GM23338 (cell line): ENCODE measurements around the gene DHRS4. TPM values are rescaled to one million over a fixed set of nuclear protein-coding genes. Genes with fewer than 3 reads are reported as not detected.
A peak's percentile ranks its signal among the peaks of the same experiment; 100 is the strongest.
"Not testable (repeated sequence)": the region's sequence is repeated elsewhere in the genome, so short reads cannot be mapped to it uniquely, and the experiment has no call there.

Source experiments
- ATAC-seq: fragments of 200-7000 bp; cut with Tn5 transposase; 3 replicates; pipeline ENCODE4 v1.9.1; 2020
- DNase-seq: peaks from one replicate; pipeline ENCODE4 v3.0.0-alpha.2; 2015; ENCODE audit warnings: low spot score
- H2AFZ ChIP-seq: fragments of 200-600 bp; sonication (generic); 2 replicates; pipeline ENCODE4 v1.8.0; 2016; ENCODE audit warnings: antibody characterized with exemption, mild to moderate bottlenecking, moderate library complexity
- H3F3A ChIP-seq: fragments of 200-600 bp; sonication (generic); replicated peaks from 2 replicates; pipeline ENCODE4 v1.8.0; 2017; ENCODE audit warnings: antibody characterized with exemption, mixed run types, low read depth
- H3K27ac ChIP-seq: fragments of 200-600 bp; sonication (generic); 2 replicates; pipeline ENCODE4 v1.6.1; 2016; ENCODE audit warnings: low read depth
- H3K27me3 ChIP-seq: fragments of 200-600 bp; sonication (generic); 2 replicates; pipeline ENCODE4 v1.8.0; 2016; ENCODE audit warnings: mild to moderate bottlenecking, mixed run types, moderate library complexity; ENCODE audit not compliant: insufficient read depth
- H3K36me3 ChIP-seq: fragments of 200-600 bp; sonication (generic); 2 replicates; pipeline ENCODE4 v1.8.0; 2016; ENCODE audit warnings: mild to moderate bottlenecking; ENCODE audit not compliant: insufficient read depth
- H3K4me1 ChIP-seq: fragments of 200-600 bp; sonication (generic); 2 replicates; pipeline ENCODE4 v1.8.0; 2016; ENCODE audit warnings: mild to moderate bottlenecking, moderate library complexity; ENCODE audit not compliant: insufficient read depth
- H3K4me2 ChIP-seq: fragments of 200-600 bp; sonication (generic); 2 replicates; pipeline ENCODE4 v1.7.1; 2017; ENCODE audit warnings: mixed run types
- H3K4me3 ChIP-seq: fragments of 200-600 bp; sonication (generic); 2 replicates; pipeline ENCODE4 v1.6.1; 2016; ENCODE audit warnings: mixed run types
- H3K79me2 ChIP-seq: fragments of 200-600 bp; sonication (generic); replicated peaks from 2 replicates; pipeline ENCODE4 v1.8.0; 2017; ENCODE audit warnings: mild to moderate bottlenecking; ENCODE audit not compliant: insufficient read depth
- H3K9me2 ChIP-seq: fragments of 200-600 bp; sonication (generic); 2 replicates; pipeline ENCODE4 v1.8.0; 2017; ENCODE audit not compliant: insufficient read depth
- H4K20me1 ChIP-seq: fragments of 200-600 bp; sonication (generic); replicated peaks from 2 replicates; pipeline ENCODE4 v1.8.0; 2017; ENCODE audit warnings: mild to moderate bottlenecking; ENCODE audit not compliant: insufficient read depth
- H3K27ac Mint-ChIP-seq: 2 replicates; pipeline ENCODE4 v1.8.0; 2020; ENCODE audit warnings: inconsistent platforms, mild to moderate bottlenecking, moderate library complexity, mixed read lengths
- H3K27me3 Mint-ChIP-seq: 3 replicates; pipeline ENCODE4 v1.8.0; 2022; ENCODE audit warnings: low read depth, mild to moderate bottlenecking, moderate library complexity, mixed read lengths, inconsistent platforms; ENCODE audit not compliant: insufficient read depth, poor library complexity
- H3K36me3 Mint-ChIP-seq: 3 replicates; pipeline ENCODE4 v1.8.0; 2021; ENCODE audit warnings: low read depth, mild to moderate bottlenecking, inconsistent platforms, moderate library complexity, mixed read lengths
- H3K4me1 Mint-ChIP-seq: 3 replicates; pipeline ENCODE4 v1.8.0; 2020; ENCODE audit warnings: mild to moderate bottlenecking, inconsistent platforms, mixed read lengths
- H3K4me3 Mint-ChIP-seq: 3 replicates; pipeline ENCODE4 v1.8.0; 2021; ENCODE audit warnings: moderate library complexity, mild to moderate bottlenecking, inconsistent platforms, mixed read lengths
- H3K9me3 Mint-ChIP-seq: 3 replicates; pipeline ENCODE4 v1.8.0; 2020; ENCODE audit warnings: moderate library complexity, mild to moderate bottlenecking, inconsistent platforms, mixed read lengths
- polyA plus RNA-seq: library from polyadenylated mRNA; unstranded; fragments of >200 nt; fragmentation: Nextera tagmentation; extraction: Ambion mirVana; gene quantifications from 2 replicates; pipeline ENCODE4 v1.2.1, GENCODE V29; 2016
- total RNA-seq: library from RNA; depleted of rRNA; stranded (reverse); fragments of >200 nt; shearing (Covaris generic); gene quantifications from 2 replicates; pipeline ENCODE4 v1.2.3, GENCODE V29; 2014
- TF ChIP-seq, protein P1 (sequence below), 2 experiments: fragments of 200-600 bp in 1 of 2; sonication (generic) in 1 of 2; conservative IDR thresholded peaks; 2 replicates each; pipeline versions ENCODE4 v1.5.1 to v1.6.1; 2016 to 2017; ENCODE audit warnings: antibody characterized with exemption in 2 of 2, low read depth in 2 of 2, mild to moderate bottlenecking in 2 of 2, moderate library complexity in 1 of 2
- TF ChIP-seq, protein P2 (sequence below): fragments of 250-450 bp; sonication (Bioruptor Pico); IDR thresholded peaks from 2 replicates; pipeline ENCODE4 v1.5.0; 2020; ENCODE audit warnings: mild to moderate bottlenecking, moderate library complexity

DHRS4 gene
- total and polyA plus RNA-seq, 2 experiments from 2014 or later, result 16.6 to 18.4 TPM

DNA sequence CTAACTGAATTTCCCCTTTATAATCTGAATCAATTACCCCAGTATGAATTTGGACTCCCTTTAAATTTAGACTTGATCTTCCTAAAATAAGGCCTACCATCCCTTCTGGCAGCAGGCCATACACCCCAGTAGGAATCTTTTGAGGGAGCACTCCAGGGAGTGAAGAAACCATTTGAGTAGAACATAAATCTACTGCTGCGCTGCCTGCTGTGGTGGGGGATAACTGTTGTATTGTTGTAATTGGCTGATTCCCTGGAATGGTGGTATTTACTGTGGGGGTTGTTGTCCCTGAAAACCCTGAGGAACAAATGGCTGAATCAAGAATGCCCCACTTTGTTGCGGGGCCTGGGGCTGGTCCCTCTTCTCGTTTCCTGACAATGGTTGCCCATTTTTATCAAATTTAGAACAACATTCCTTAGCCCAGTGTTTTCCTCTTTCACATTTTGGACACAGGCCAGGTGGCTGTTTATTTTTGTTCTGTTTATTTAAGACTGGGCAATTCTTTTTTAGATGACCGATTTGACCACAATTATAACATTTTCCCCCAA is 59.2 kb downstream of the DHRS4 start:
- H3K4me3 Mint-ChIP-seq, H3K27me3 Mint-ChIP-seq: not testable (repeated sequence)

DNA sequence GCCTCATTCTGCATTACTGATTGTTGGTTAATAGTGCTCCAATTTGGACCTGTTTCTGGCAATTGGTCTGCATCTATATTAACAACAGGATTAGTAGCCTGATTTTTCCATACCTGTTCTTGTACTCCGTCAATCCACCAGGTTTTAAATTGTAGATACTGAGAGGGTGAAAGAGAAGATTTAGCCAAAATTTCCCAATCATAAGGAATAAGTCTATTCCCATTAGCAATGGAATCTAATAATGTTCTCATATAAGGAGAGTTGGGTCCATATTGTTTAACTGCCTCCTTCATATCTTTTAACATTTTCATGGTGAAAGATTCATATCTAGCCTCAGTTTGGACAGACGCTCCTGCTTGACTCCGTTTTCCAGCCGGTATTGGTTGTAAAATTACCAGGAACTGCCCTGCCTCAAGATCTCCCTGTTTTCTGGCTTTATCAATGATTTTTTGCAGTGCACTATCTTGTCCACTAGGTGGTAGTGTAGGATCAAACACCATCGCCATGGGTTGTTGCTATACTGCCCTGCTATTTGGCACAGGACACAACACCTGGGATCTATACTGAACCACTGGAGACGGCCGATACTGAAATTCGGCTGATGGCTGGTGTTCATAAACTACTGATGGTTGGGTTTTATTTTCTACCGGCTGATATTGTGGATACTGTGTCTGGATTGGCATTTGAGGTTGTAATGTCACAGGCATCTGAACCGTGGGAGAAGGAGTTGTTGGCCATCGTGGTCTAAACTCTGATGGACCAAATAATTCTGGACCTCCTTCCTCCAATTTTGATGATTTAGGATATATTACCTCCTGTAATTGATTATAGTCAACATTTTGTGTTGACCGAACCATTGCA is 60.3 kb downstream of the DHRS4 start:
- H3K4me1 Mint-ChIP-seq, result peaks cover 5% of the 10 kb centered on the region; the same call in 2 of the 3 replicates
- DNase-seq (peak; percentile 89), ATAC-seq (peak; percentile 97)
- H3K27ac Mint-ChIP-seq, result no peak overlapping the region
- no peaks in the 10 kb centered on the region for H4K20me1 ChIP-seq
- no peaks in the 10 kb centered on the region for H3K36me3 Mint-ChIP-seq
- no peaks in the 10 kb centered on the region for H3K9me2 ChIP-seq
- no peaks in the 10 kb centered on the region for H3K4me1 ChIP-seq
- TF ChIP-seq, protein P1, sequence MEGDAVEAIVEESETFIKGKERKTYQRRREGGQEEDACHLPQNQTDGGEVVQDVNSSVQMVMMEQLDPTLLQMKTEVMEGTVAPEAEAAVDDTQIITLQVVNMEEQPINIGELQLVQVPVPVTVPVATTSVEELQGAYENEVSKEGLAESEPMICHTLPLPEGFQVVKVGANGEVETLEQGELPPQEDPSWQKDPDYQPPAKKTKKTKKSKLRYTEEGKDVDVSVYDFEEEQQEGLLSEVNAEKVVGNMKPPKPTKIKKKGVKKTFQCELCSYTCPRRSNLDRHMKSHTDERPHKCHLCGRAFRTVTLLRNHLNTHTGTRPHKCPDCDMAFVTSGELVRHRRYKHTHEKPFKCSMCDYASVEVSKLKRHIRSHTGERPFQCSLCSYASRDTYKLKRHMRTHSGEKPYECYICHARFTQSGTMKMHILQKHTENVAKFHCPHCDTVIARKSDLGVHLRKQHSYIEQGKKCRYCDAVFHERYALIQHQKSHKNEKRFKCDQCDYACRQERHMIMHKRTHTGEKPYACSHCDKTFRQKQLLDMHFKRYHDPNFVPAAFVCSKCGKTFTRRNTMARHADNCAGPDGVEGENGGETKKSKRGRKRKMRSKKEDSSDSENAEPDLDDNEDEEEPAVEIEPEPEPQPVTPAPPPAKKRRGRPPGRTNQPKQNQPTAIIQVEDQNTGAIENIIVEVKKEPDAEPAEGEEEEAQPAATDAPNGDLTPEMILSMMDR (conservative IDR thresholded peaks at IDR 0.05; ENCODE audit: low read depth in 2 of 2), result peak; percentile 83 to 97
- TF ChIP-seq, protein P2, sequence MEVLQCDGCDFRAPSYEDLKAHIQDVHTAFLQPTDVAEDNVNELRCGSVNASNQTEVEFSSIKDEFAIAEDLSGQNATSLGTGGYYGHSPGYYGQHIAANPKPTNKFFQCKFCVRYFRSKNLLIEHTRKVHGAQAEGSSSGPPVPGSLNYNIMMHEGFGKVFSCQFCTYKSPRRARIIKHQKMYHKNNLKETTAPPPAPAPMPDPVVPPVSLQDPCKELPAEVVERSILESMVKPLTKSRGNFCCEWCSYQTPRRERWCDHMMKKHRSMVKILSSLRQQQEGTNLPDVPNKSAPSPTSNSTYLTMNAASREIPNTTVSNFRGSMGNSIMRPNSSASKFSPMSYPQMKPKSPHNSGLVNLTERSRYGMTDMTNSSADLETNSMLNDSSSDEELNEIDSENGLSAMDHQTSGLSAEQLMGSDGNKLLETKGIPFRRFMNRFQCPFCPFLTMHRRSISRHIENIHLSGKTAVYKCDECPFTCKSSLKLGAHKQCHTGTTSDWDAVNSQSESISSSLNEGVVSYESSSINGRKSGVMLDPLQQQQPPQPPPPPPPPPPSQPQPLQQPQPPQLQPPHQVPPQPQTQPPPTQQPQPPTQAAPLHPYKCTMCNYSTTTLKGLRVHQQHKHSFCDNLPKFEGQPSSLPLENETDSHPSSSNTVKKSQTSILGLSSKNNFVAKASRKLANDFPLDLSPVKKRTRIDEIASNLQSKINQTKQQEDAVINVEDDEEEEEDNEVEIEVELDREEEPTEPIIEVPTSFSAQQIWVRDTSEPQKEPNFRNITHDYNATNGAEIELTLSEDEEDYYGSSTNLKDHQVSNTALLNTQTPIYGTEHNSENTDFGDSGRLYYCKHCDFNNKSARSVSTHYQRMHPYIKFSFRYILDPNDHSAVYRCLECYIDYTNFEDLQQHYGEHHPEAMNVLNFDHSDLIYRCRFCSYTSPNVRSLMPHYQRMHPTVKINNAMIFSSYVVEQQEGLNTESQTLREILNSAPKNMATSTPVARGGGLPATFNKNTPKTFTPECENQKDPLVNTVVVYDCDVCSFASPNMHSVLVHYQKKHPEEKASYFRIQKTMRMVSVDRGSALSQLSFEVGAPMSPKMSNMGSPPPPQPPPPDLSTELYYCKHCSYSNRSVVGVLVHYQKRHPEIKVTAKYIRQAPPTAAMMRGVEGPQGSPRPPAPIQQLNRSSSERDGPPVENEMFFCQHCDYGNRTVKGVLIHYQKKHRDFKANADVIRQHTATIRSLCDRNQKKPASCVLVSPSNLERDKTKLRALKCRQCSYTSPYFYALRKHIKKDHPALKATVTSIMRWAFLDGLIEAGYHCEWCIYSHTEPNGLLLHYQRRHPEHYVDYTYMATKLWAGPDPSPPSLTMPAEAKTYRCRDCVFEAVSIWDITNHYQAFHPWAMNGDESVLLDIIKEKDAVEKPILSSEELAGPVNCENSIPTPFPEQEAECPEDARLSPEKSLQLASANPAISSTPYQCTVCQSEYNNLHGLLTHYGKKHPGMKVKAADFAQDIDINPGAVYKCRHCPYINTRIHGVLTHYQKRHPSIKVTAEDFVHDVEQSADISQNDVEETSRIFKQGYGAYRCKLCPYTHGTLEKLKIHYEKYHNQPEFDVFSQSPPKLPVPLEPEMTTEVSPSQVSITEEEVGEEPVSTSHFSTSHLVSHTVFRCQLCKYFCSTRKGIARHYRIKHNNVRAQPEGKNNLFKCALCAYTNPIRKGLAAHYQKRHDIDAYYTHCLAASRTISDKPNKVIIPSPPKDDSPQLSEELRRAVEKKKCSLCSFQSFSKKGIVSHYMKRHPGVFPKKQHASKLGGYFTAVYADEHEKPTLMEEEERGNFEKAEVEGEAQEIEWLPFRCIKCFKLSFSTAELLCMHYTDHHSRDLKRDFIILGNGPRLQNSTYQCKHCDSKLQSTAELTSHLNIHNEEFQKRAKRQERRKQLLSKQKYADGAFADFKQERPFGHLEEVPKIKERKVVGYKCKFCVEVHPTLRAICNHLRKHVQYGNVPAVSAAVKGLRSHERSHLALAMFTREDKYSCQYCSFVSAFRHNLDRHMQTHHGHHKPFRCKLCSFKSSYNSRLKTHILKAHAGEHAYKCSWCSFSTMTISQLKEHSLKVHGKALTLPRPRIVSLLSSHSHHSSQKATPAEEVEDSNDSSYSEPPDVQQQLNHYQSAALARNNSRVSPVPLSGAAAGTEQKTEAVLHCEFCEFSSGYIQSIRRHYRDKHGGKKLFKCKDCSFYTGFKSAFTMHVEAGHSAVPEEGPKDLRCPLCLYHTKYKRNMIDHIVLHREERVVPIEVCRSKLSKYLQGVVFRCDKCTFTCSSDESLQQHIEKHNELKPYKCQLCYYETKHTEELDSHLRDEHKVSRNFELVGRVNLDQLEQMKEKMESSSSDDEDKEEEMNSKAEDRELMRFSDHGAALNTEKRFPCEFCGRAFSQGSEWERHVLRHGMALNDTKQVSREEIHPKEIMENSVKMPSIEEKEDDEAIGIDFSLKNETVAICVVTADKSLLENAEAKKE (CRISPR knock-in tag), result no peak
- H3K79me2 ChIP-seq, result no peaks in the 10 kb centered on the region
- H3K27me3 ChIP-seq, result no peaks in the 10 kb centered on the region
- no peak overlapping the region for H2AFZ ChIP-seq
- no peaks in the 10 kb centered on the region for H3F3A ChIP-seq
- no peaks in the 10 kb centered on the region for H3K36me3 ChIP-seq
- H3K4me3 Mint-ChIP-seq, result no peak overlapping the region
- no peak overlapping the region for H3K4me2 ChIP-seq
- H3K27ac ChIP-seq, result no peak overlapping the region
- H3K9me3 Mint-ChIP-seq, result peaks cover 31% of the 10 kb centered on the region; the same call in 2 of the 3 replicates
- peaks cover 4% of the 10 kb centered on the region for H3K27me3 Mint-ChIP-seq
- H3K4me3 ChIP-seq, result no peak overlapping the region

More for the DNA sequence above, 59.2 kb downstream of the DHRS4 start:
- H3K36me3 ChIP-seq, H3K4me1 Mint-ChIP-seq, H3K4me1 ChIP-seq, H3K9me2 ChIP-seq, H3K4me2 ChIP-seq, H2AFZ ChIP-seq, H3K79me2 ChIP-seq, H3F3A ChIP-seq, H4K20me1 ChIP-seq, H3K27me3 ChIP-seq, H3K27ac ChIP-seq, H3K36me3 Mint-ChIP-seq, H3K4me3 ChIP-seq, DNase-seq, ATAC-seq: not testable (repeated sequence)
- Mint-ChIP-seq H3K27ac (peak overlapping the region; percentile 24; the same call in 1 of the 2 replicates), H3K9me3 (peaks cover 26% of the 10 kb centered on the region; the same call in 2 of the 3 replicates)

DNA sequence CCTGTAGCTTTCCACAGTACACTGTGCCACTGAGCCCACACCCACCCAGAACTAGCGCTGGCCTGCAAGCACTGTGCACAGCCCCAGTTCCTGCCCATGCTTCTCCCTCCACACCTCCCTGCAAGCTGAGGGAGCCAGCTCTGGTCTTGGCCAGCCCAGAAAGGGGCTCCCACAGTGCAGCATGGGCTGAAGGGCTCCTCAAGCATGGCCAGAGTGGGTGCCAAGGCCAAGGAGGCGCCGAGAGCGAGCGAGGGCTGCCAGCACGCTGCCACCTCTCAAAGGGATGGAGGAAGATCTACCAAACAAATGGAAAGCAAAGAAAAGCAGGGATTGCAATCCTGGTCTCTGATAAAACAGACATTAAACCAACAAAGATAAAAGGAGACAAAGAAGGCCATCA is 62.2 kb downstream of the DHRS4 start:
- H3K27me3 Mint-ChIP-seq, ATAC-seq, H3K4me3 ChIP-seq, H3K4me3 Mint-ChIP-seq, H3K9me2 ChIP-seq, H2AFZ ChIP-seq, DNase-seq, H3K79me2 ChIP-seq, H4K20me1 ChIP-seq, H3K27me3 ChIP-seq, H3K4me1 ChIP-seq, H3K27ac ChIP-seq, H3K27ac Mint-ChIP-seq, H3K36me3 Mint-ChIP-seq, H3K4me2 ChIP-seq, H3K36me3 ChIP-seq, H3F3A ChIP-seq, H3K4me1 Mint-ChIP-seq: not testable (repeated sequence)
- peaks cover 31% of the 10 kb centered on the region; the same call in 2 of the 3 replicates for H3K9me3 Mint-ChIP-seq
